Stimulated activated naive CD4-positive, alpha-beta T cell (primary cell): Measurements from ENCODE around the gene NFKBIB.
"Not testable (repeated sequence)": the region's sequence is repeated elsewhere in the genome, so short reads cannot be mapped to it uniquely, and the experiment has no call there.

Source experiments
- DNase-seq, 6 experiments: peaks; one replicate each; lab custom pipeline; 2025; lab: John Stamatoyannopoulos, UW

NFKBIB gene

GRCh38 chr19:38875656-38876395 lies 23.9 kb upstream of the NFKBIB start:
- no peak for DNase-seq

GRCh38 chr19:38877781-38878574 lies 21.8 kb upstream of the NFKBIB start, which contains the start of gene RINL:
Gene RINL, minus strand, starts transcription at chr19:38878275. Its CDS starts 1,533 bp downstream, at chr19:38876742.
- DNase-seq, result peak; percentile 43 to 77 (median 62)

- DNase-seq, result no peak
These were observed 21.0 kb upstream of the NFKBIB start for GRCh38 chr19:38878575-38879399.

GRCh38 chr19:38879400-38879751 lies 20.4 kb upstream of the NFKBIB start:
- DNase-seq, result no peak

GRCh38 chr19:38880076-38880881 lies 19.5 kb upstream of the NFKBIB start:
- DNase-seq, result no peak

GRCh38 chr19:38880882-38881609 lies 18.7 kb upstream of the NFKBIB start:
- no peak for DNase-seq

- no peak for DNase-seq
These were observed 16.5 kb upstream of the NFKBIB start for GRCh38 chr19:38883286-38883685.

- not testable (repeated sequence) for DNase-seq
These were observed 15.1 kb upstream of the NFKBIB start for GRCh38 chr19:38884691-38885090.

- no peak for DNase-seq
These were observed 10.9 kb upstream of the NFKBIB start for GRCh38 chr19:38888876-38889275.

GRCh38 chr19:38889803-38890202 lies 10.0 kb upstream of the NFKBIB start:
- no peak for DNase-seq

GRCh38 chr19:38890686-38891085 lies 9.1 kb upstream of the NFKBIB start:
- DNase-seq, result no peak

GRCh38 chr19:38891771-38892170 lies 8.0 kb upstream of the NFKBIB start:
- DNase-seq, result no peak

- DNase-seq, result no peak
These were observed 6.9 kb upstream of the NFKBIB start for GRCh38 chr19:38892841-38893240.

GRCh38 chr19:38893341-38893771 lies 6.4 kb upstream of the NFKBIB start:
- DNase-seq, result no peak

GRCh38 chr19:38894968-38895367 lies 4.8 kb upstream of the NFKBIB start:
- no peak for DNase-seq

- no peak for DNase-seq
These were observed 852 bp upstream of the NFKBIB start for GRCh38 chr19:38898788-38899446.

GRCh38 chr19:38900202-38900629 lies 447 bp downstream of the NFKBIB start:
- no peak for DNase-seq

GRCh38 chr19:38900743-38901190 lies 998 bp downstream of the NFKBIB start:
- no peak for DNase-seq

GRCh38 chr19:38901683-38902082 lies 1.9 kb downstream of the NFKBIB start:
- no peak for DNase-seq
